HG03064 (cell line): ENCODE results near the gene PCBP3.

Source experiments
- ATAC-seq: cut with Tn5 transposase; IDR thresholded peaks from one replicate; pipeline ENCODE4 v1.9.1; 2021; ENCODE audit warnings: low read depth; ENCODE audit not compliant: unreplicated experiment

The PCBP3 gene

GRCh38 chr21:45982092-45982757, 338.7 kb downstream of the PCBP3 start:
- no peak for ATAC-seq

- ATAC-seq: no peak
Observed at GRCh38 chr21:45982758-45983648, 339.5 kb downstream of the PCBP3 start.

GRCh38 chr21:45983649-45983965, 340.1 kb downstream of the PCBP3 start:
- no peak for ATAC-seq

GRCh38 chr21:45983981-45984551, 340.5 kb downstream of the PCBP3 start:
- ATAC-seq: no peak

GRCh38 chr21:45984584-45985095, 341.1 kb downstream of the PCBP3 start:
- no peak for ATAC-seq

- no peak for ATAC-seq
Observed at GRCh38 chr21:45985471-45986315, 342.2 kb downstream of the PCBP3 start.

GRCh38 chr21:45986316-45987051, 343.0 kb downstream of the PCBP3 start:
- no peak for ATAC-seq

- no peak for ATAC-seq
Observed at GRCh38 chr21:45987121-45987711, 343.7 kb downstream of the PCBP3 start.

- no peak for ATAC-seq
Observed at GRCh38 chr21:45988366-45989347, 345.1 kb downstream of the PCBP3 start.

- no peak for ATAC-seq
Observed at GRCh38 chr21:45989355-45990048, 346.0 kb downstream of the PCBP3 start.

- ATAC-seq: no peak
Observed at GRCh38 chr21:45990049-45990711, 346.7 kb downstream of the PCBP3 start.

GRCh38 chr21:45990741-45991605, 347.4 kb downstream of the PCBP3 start:
- no peak for ATAC-seq

GRCh38 chr21:45991606-45992300, 348.2 kb downstream of the PCBP3 start:
- ATAC-seq: no peak
